Measurements from ENCODE around the gene AMD1.
"Not testable (repeated sequence)": the region's sequence is repeated elsewhere in the genome, so short reads cannot be mapped to it uniquely, and the experiment has no call there.

The AMD1 gene

GRCh38 chr6:110900028-110900598, 25.5 kb downstream of the AMD1 start:
- Histone ChIP-seq H3K9me2 (replicated peaks; ENCODE audit: insufficient read depth, low read length) (no peaks in the 10 kb centered on the region), H3K79me2 (ENCODE audit: low read length) (no peaks in the 10 kb centered on the region), H2AFZ (ENCODE audit: low read length) (no peak overlapping the region), H3K27ac (ENCODE audit: low read length) (no peak overlapping the region), H3K36me3 (replicated peaks; ENCODE audit: insufficient read depth, low read length) (peaks cover 15% of the 10 kb centered on the region), H3F3A (ENCODE audit: insufficient read depth, low read length) (no peaks in the 10 kb centered on the region), H3K27me3 (replicated peaks; ENCODE audit: insufficient read depth, low read length) (no peaks in the 10 kb centered on the region), H3K4me1 (ENCODE audit: low read length) (no peaks in the 10 kb centered on the region), H4K20me1 (ENCODE audit: insufficient read depth, low read length) (no peaks in the 10 kb centered on the region), H3K9me3 (replicated peaks; ENCODE audit: insufficient read depth, low read length) (no peaks in the 10 kb centered on the region), H3K4me2 (ENCODE audit: low read depth, low read length) (no peak overlapping the region), H3K9ac (ENCODE audit: low read length) (no peak overlapping the region), H3K4me3 (ENCODE audit: low read length) (no peak overlapping the region)
- TF ChIP-seq EZH2 (optimal IDR thresholded peaks at IDR 0.05; ENCODE audit: low read depth, low read length): no peak
- no peak for TF ChIP-seq CTCF (IDR thresholded peaks at IDR 0.05; ENCODE audit: low read length)
- no peak for TF ChIP-seq EZH2phosphoT487 (IDR thresholded peaks at IDR 0.05; ENCODE audit: low read length)
- no peak for DNase-seq

DNA sequence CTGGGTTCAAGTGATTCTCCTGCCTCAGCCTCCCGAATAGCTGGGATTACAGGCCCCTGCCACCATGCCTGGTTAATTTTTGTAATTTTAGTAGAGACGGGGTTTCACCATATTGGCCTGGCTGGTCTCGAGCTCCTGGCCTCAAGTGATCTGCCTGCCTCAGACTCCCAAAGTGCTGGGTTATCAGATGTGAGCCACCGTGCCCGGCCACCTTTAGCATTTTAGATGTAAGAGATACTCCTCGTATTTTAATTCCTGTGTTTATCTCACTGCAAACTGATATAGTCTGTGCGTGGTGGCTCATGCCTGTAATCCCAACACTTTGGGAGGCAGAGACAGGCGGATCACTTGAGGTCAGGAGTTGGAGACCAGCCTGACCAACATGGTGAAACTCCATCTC, 27.0 kb downstream of the AMD1 start:
- not testable (repeated sequence) for H4K20me1 ChIP-seq (ENCODE audit: insufficient read depth, low read length); H3F3A ChIP-seq (ENCODE audit: insufficient read depth, low read length); DNase-seq; H3K9me2 ChIP-seq (replicated peaks; ENCODE audit: insufficient read depth, low read length); H3K36me3 ChIP-seq (replicated peaks; ENCODE audit: insufficient read depth, low read length); H3K9ac ChIP-seq (ENCODE audit: low read length); H3K27ac ChIP-seq (ENCODE audit: low read length); H3K4me3 ChIP-seq (ENCODE audit: low read length); H3K79me2 ChIP-seq (ENCODE audit: low read length); H2AFZ ChIP-seq (ENCODE audit: low read length); H3K4me2 ChIP-seq (ENCODE audit: low read depth, low read length); H3K4me1 ChIP-seq (ENCODE audit: low read length); H3K27me3 ChIP-seq (replicated peaks; ENCODE audit: insufficient read depth, low read length); H3K9me3 ChIP-seq (replicated peaks; ENCODE audit: insufficient read depth, low read length)

GRCh38 chr6:110902091-110902490, 27.5 kb downstream of the AMD1 start:
- H3K9ac ChIP-seq (ENCODE audit: low read length): no peak overlapping the region
- peaks cover 4% of the 10 kb centered on the region; the same call in 1 of the 2 replicates for H3K36me3 ChIP-seq (replicated peaks; ENCODE audit: insufficient read depth, low read length)
- no peak overlapping the region for H3K4me2 ChIP-seq (ENCODE audit: low read depth, low read length)
- H4K20me1 ChIP-seq (ENCODE audit: insufficient read depth, low read length): no peaks in the 10 kb centered on the region
- TF ChIP-seq EZH2 (optimal IDR thresholded peaks at IDR 0.05; ENCODE audit: low read depth, low read length) (no peak), CTCF (IDR thresholded peaks at IDR 0.05; ENCODE audit: low read length) (no peak), EZH2phosphoT487 (IDR thresholded peaks at IDR 0.05; ENCODE audit: low read length) (no peak)
- H2AFZ ChIP-seq (ENCODE audit: low read length): no peak overlapping the region
- H3F3A ChIP-seq (ENCODE audit: insufficient read depth, low read length): no peaks in the 10 kb centered on the region
- H3K79me2 ChIP-seq (ENCODE audit: low read length): no peaks in the 10 kb centered on the region
- DNase-seq: no peak
- H3K4me3 ChIP-seq (ENCODE audit: low read length): no peak overlapping the region
- no peaks in the 10 kb centered on the region for H3K9me3 ChIP-seq (replicated peaks; ENCODE audit: insufficient read depth, low read length)
- H3K9me2 ChIP-seq (replicated peaks; ENCODE audit: insufficient read depth, low read length): no peaks in the 10 kb centered on the region
- no peak overlapping the region for H3K27ac ChIP-seq (ENCODE audit: low read length)
- H3K4me1 ChIP-seq (ENCODE audit: low read length): no peaks in the 10 kb centered on the region
- H3K27me3 ChIP-seq (replicated peaks; ENCODE audit: insufficient read depth, low read length): no peaks in the 10 kb centered on the region

DNA sequence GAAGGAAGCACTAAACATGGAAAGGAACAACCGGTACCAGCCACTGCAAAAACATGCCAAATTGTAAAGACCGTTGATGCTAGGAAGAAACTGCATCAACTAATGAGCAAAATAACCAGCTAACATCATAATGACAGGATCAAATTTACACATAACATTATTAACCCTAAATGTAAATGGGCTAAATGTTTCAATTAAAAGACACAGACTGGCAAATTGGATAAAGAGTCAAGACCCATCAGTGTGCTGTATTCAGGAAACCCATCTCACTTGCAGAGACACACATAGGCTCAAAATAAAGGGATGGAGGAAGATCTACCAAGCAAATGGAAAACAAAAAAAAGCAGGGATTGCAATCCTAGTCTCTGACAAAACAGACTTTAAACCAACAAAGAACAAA, 31.7 kb downstream of the AMD1 start:
- H3K4me3 ChIP-seq (ENCODE audit: low read length); H3K4me2 ChIP-seq (ENCODE audit: low read depth, low read length); H3K9me3 ChIP-seq (replicated peaks; ENCODE audit: insufficient read depth, low read length); H3F3A ChIP-seq (ENCODE audit: insufficient read depth, low read length); H4K20me1 ChIP-seq (ENCODE audit: insufficient read depth, low read length); H3K79me2 ChIP-seq (ENCODE audit: low read length); H3K36me3 ChIP-seq (replicated peaks; ENCODE audit: insufficient read depth, low read length); H3K27ac ChIP-seq (ENCODE audit: low read length); H3K4me1 ChIP-seq (ENCODE audit: low read length); H3K9ac ChIP-seq (ENCODE audit: low read length); H3K9me2 ChIP-seq (replicated peaks; ENCODE audit: insufficient read depth, low read length); H2AFZ ChIP-seq (ENCODE audit: low read length); DNase-seq; H3K27me3 ChIP-seq (replicated peaks; ENCODE audit: insufficient read depth, low read length): not testable (repeated sequence)

All from MM.1S (cell line).